CD8-positive, alpha-beta memory T cell (primary cell): ENCODE results near the gene FBXW8. TPM values are rescaled to one million over a fixed set of nuclear protein-coding genes. Genes with fewer than 3 reads are reported as not detected.
A peak's percentile ranks its signal among the peaks of the same experiment; 100 is the strongest.

ENCODE experiments used
- CTCF ChIA-PET: fragments of 350-600 bp; sonication (Branson Sonifier 250); formaldehyde crosslinking; loops from one replicate; lab custom pipeline; 2021; ENCODE audit warnings: antibody characterized with exemption; lab: Charles Lee
- POLR2A ChIA-PET: fragments of 350-600 bp; sonication (Branson Sonifier 250); formaldehyde crosslinking; loops from one replicate; lab custom pipeline; 2021; ENCODE audit warnings: antibody characterized with exemption; lab: Charles Lee
- DNase-seq, 5 donors: peaks; one replicate each; pipeline versions ENCODE4 v3.0.0 to v3.0.0-alpha.2; 2020 to 2022; ENCODE audit warnings: mixed read lengths in 1 of 5
- H3K27ac ChIP-seq: one replicate; pipeline ENCODE4 v1.7.0; 2013; ENCODE audit warnings: low read depth, mild to moderate bottlenecking, low read length, moderate library complexity
- H3K27me3 ChIP-seq: 2 replicates; pipeline ENCODE4 v1.7.0; 2013; ENCODE audit warnings: low read length, mild to moderate bottlenecking; ENCODE audit not compliant: insufficient read depth, poor library complexity, severe bottlenecking
- H3K36me3 ChIP-seq: 2 replicates; pipeline ENCODE4 v1.7.0; 2013; ENCODE audit warnings: mild to moderate bottlenecking, low read length, moderate library complexity; ENCODE audit not compliant: insufficient read depth
- H3K4me1 ChIP-seq: 2 replicates; pipeline ENCODE4 v1.7.0; 2013; ENCODE audit warnings: mild to moderate bottlenecking, low read length, moderate library complexity; ENCODE audit not compliant: insufficient read depth
- H3K4me3 ChIP-seq: 2 replicates; pipeline ENCODE4 v1.7.0; 2013; ENCODE audit warnings: mild to moderate bottlenecking, low read length
- H3K9me3 ChIP-seq: 2 replicates; pipeline ENCODE4 v1.7.0; 2013; ENCODE audit warnings: mild to moderate bottlenecking, low read length
- H3K27ac Mint-ChIP-seq, 8 donors: one replicate each; pipeline ENCODE4 v1.8.0; 2020 to 2021; ENCODE audit warnings: mixed read lengths in 8 of 8, mild to moderate bottlenecking in 6 of 8, inconsistent platforms in 3 of 8, moderate library complexity in 3 of 8
- H3K27me3 Mint-ChIP-seq, 2 donors: one replicate each; pipeline ENCODE4 v1.8.0; 2020 to 2021; ENCODE audit warnings: mixed read lengths in 2 of 2, mild to moderate bottlenecking in 1 of 2, moderate library complexity in 1 of 2
- H3K36me3 Mint-ChIP-seq, 3 donors: one replicate each; pipeline ENCODE4 v1.8.0; 2020 to 2021; ENCODE audit warnings: mixed read lengths in 3 of 3, inconsistent platforms in 1 of 3, mild to moderate bottlenecking in 1 of 3
- H3K4me1 Mint-ChIP-seq, 3 donors: one replicate each; pipeline ENCODE4 v1.8.0; 2020 to 2021; ENCODE audit warnings: mixed read lengths in 3 of 3, inconsistent platforms in 1 of 3, mild to moderate bottlenecking in 1 of 3
- H3K4me3 Mint-ChIP-seq, 7 donors: one replicate each; pipeline ENCODE4 v1.8.0; 2020 to 2021; ENCODE audit warnings: mixed read lengths in 7 of 7, mild to moderate bottlenecking in 6 of 7, moderate library complexity in 4 of 7, inconsistent platforms in 2 of 7
- H3K9me3 Mint-ChIP-seq, 5 donors: one replicate each; pipeline ENCODE4 v1.8.0; 2020 to 2022; ENCODE audit warnings: mixed read lengths in 5 of 5, mild to moderate bottlenecking in 3 of 5, moderate library complexity in 2 of 5, inconsistent platforms in 1 of 5
- polyA plus RNA-seq: library from polyadenylated mRNA; unstranded; fragments of 300-500 nt; fragmentation: Illumina TruSeq; gene quantifications from one replicate; pipeline ENCODE4 v1.2.3, GENCODE V29; 2021
- total RNA-seq, 2 experiments: library from RNA; stranded (reverse); gene quantifications; one replicate each; pipeline ENCODE4 v1.2.3, GENCODE V29; 2021

Gene FBXW8
- total and polyA plus RNA-seq, 3 experiments from 2014 or later = 6.8 to 10.2 (median 9.3) TPM

DNA sequence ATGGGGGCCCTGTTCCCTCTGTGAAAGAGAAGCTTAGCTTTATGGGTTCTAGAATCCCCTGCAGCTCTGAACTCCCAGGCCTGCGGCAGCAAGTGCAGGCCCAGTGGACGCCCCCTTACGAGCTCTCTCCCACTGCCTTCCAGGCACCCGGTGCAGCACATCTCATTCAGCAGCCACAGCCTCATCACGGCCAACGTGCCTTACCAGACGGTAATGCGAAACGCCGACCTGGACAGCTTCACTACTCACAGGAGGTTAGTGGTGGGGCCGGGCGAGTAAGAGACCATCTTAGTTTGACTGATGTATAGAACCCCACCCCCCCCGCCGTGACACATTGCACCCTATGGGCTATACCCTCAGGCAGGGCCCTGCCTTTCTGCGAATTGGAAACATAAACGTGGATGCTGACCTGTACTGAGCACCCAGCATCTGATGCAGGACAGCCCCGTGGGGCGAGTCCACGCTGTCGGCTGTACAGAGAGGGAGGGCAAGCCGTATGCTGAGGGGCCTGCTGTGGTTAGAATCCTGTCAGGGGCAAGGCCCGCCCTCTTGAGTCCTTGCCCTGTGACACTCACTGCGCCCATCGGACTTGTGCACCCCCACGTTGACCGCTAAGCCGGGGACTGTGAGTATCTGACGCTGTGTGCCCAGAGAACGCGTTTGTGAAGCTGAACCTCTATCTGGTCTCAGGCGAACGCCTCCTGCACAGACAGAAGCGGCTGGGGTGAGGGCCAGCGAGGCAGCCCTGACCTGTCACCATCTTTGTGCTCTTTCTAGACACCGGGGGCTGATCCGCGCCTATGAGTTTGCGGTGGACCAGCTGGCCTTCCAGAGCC is 116.7 kb downstream of the FBXW8 start:
- Histone ChIP-seq H3K4me3 (no peak overlapping the region), H3K27me3 (no peaks in the 10 kb centered on the region), H3K4me1 (no peaks in the 10 kb centered on the region), H3K27ac (no peak overlapping the region), H3K9me3 (no peaks in the 10 kb centered on the region), H3K36me3 (no peaks in the 10 kb centered on the region)
- DNase-seq = no peak
- peak overlapping the region in 1 of 8 donors; percentile 77 for H3K27ac Mint-ChIP-seq
- H3K9me3 Mint-ChIP-seq = no peaks in the 10 kb centered on the region
- H3K4me1 Mint-ChIP-seq = peaks cover 3 to 6% (median 6%) of the 10 kb centered on the region in 3 donors
- CTCF ChIA-PET = interaction anchor here (0.7 to 10.1 kb wide), 4 partner anchors 15 to 92 kb away, joined by 3 to 102 read pairs (median 4); no protein-coding TSS in a partner anchor
- H3K4me3 Mint-ChIP-seq = no peak overlapping the region
- peaks cover 0 to 71% (median 10%) of the 10 kb centered on the region in 3 donors for H3K36me3 Mint-ChIP-seq
- no peaks in the 10 kb centered on the region for H3K27me3 Mint-ChIP-seq
- POLR2A ChIA-PET = no interaction called here

DNA sequence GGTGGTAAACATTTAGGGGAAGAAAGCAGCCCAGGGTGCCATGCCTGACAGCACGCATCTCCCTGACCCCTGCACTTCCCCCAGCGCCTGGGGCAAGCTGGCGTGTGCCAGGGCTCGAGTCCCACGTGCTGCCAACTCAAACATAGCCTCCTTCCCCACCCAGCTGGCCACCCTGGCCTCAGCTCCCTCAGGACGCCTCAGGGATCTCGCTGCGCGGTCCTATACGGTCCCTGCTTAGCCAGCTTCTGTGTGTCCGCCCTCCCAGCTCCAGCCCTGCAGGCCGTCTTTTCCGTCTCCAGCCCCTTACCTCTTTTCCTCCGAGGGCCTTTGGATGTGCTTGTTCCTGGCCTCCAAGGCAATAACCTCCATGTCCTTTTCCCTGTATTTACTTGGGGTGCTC is 117.5 kb downstream of the FBXW8 start:
- H3K36me3 ChIP-seq = no peaks in the 10 kb centered on the region
- H3K27me3 ChIP-seq = no peaks in the 10 kb centered on the region
- no peak overlapping the region for H3K4me3 Mint-ChIP-seq
- H3K4me1 Mint-ChIP-seq = peaks cover 3 to 6% (median 6%) of the 10 kb centered on the region in 3 donors
- peak overlapping the region in 1 of 8 donors; percentile 94 for H3K27ac Mint-ChIP-seq
- H3K4me3 ChIP-seq = no peak overlapping the region
- H3K27ac ChIP-seq = no peak overlapping the region
- H3K9me3 Mint-ChIP-seq = no peaks in the 10 kb centered on the region
- no peaks in the 10 kb centered on the region for H3K4me1 ChIP-seq
- no peaks in the 10 kb centered on the region for H3K9me3 ChIP-seq
- peaks cover 0 to 66% (median 7%) of the 10 kb centered on the region in 3 donors for H3K36me3 Mint-ChIP-seq
- no peaks in the 10 kb centered on the region for H3K27me3 Mint-ChIP-seq
- ChIA-PET CTCF (interaction anchor here (10.1 kb wide), 1 partner anchor 92 kb away, joined by 102 read pairs; no protein-coding TSS in a partner anchor), POLR2A (no interaction called here)
- no peak for DNase-seq

DNA sequence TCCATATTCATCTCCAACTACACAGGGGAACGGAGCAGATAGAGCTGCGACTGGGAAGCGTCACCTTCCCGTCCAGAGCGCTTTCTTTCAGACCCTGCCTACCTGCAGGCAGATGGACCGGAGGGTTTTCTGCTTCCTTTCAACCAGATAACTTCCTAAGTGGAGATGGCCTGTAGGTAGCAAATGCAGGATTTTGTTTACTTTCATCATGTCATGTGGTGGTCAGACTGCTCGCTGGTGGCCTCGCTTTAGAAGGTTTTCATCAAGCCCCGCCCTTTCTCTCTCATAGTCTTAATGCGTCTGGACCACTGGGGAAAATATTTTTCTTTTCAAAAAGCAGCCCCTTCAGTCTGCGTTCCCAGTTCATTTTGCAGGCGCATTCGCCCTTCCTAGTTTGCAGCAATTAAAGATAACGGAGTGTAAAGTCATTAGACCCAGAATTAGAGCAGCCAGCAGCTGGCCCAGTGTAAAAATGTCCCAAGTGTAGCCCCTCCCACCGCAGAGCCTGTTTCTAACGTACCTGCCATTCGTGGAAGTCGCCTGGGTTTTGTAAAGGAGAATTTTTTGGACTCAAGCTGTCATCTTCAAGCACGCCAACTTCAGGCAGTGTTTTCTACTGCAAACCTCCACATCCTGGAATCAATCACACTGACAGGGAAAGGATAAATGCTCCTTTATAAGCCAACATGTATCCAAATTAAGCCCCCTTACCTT is 119.6 kb downstream of the FBXW8 start:
- Mint-ChIP-seq H3K9me3 (no peaks in the 10 kb centered on the region), H3K4me1 (peaks cover 3 to 6% (median 5%) of the 10 kb centered on the region in 3 donors), H3K4me3 (no peak overlapping the region), H3K27ac (no peak overlapping the region), H3K36me3 (peaks cover 0 to 48% (median 4%) of the 10 kb centered on the region in 3 donors), H3K27me3 (no peaks in the 10 kb centered on the region)
- H3K4me3 ChIP-seq = no peak overlapping the region
- no peaks in the 10 kb centered on the region for H3K9me3 ChIP-seq
- H3K36me3 ChIP-seq = no peaks in the 10 kb centered on the region
- CTCF ChIA-PET = interaction anchor here (1.6 to 10.1 kb wide), 2 partner anchors 90 kb away, joined by 4 to 102 read pairs; no protein-coding TSS in a partner anchor
- no peak overlapping the region for H3K27ac ChIP-seq
- POLR2A ChIA-PET = no interaction called here
- DNase-seq = no peak
- H3K4me1 ChIP-seq = no peaks in the 10 kb centered on the region
- H3K27me3 ChIP-seq = no peaks in the 10 kb centered on the region

DNA sequence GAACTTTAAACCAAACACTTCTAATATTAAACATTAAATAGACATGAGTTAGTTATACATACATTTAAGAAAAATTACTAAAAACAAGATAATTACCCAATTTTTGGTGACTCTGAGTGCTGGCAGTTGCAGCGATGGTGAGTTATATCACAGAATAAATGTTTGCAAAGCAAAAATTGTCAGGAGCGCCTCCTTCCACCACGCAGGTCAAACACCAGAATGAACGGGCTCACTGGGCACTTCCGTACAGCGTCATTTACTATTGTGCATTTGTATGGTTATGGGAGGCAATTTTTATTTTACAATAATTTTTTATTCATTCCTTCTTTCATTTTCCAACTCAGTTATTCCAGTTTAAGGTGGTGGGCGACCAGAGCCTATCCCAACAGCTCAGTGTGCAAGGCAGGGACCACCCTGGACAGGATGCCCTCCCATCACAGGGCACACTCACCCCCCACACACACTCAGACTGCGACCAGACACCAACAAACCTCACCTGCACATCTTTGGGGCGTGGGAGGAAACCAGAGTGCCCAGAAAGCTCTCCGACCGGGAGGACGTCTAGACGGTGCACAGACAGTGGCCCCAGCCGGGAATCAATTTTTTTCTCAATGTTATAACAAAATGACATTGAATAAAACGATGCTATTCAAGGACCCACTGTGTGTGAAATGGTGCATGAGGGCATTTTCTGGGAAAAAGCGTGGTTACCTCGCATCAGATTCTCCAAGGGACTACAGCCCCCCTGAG is 121.3 kb downstream of the FBXW8 start:
- H3K9me3 ChIP-seq = no peaks in the 10 kb centered on the region
- H3K4me3 ChIP-seq = no peak overlapping the region
- peaks cover 0 to 34% (median 4%) of the 10 kb centered on the region in 3 donors for H3K36me3 Mint-ChIP-seq
- no peaks in the 10 kb centered on the region for H3K36me3 ChIP-seq
- H3K27ac Mint-ChIP-seq = peak overlapping the region in 1 of 8 donors; percentile 17
- no peaks in the 10 kb centered on the region for H3K9me3 Mint-ChIP-seq
- H3K27me3 Mint-ChIP-seq = no peaks in the 10 kb centered on the region
- no peaks in the 10 kb centered on the region for H3K4me1 Mint-ChIP-seq
- CTCF ChIA-PET = interaction anchor here (1.6 kb wide), 1 partner anchor 88 kb away, joined by 4 read pairs; no protein-coding TSS in a partner anchor
- H3K27me3 ChIP-seq = no peaks in the 10 kb centered on the region
- H3K4me1 ChIP-seq = no peaks in the 10 kb centered on the region
- DNase-seq = no peak
- H3K4me3 Mint-ChIP-seq = no peak overlapping the region
- no peak overlapping the region for H3K27ac ChIP-seq
- POLR2A ChIA-PET = no interaction called here

DNA sequence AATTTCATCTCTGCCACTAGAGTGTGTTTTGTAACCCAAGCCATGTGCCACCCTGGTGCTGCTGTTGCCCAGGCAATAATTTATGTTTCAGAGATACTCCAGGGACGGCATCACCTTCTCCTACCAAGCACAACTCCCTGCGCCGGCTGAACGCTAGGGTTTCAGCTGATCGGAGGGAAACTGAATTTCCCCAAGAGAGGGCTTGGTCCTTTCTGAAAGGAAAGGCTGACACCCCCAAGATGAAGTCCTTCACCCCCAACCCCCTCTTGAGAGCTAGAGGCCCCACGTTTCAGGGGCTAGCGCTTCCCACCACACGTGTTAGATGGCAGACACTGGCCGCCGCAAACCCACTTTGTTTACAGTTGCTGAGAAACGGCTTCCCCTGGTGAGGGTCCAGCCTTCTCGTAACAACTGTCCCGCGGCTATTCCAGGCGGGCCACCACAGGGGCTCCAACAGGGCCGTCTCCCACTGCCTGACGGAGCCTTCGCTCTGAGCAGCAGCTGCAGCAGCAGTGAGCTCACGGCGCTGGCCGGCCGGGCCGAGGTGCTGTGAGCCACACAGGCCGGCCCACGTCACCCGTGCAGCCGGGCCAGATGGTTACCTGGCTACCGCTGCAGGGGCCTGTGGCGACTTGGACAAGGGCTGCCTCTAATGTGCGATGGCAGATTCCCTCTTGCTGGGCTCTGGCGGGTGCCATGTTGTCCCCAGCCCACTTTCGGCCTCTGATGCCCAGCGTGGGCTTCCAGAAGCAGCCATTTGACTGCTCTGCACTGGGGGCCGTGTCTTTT is 122.0 kb downstream of the FBXW8 start:
- Mint-ChIP-seq H3K27me3 (no peaks in the 10 kb centered on the region), H3K9me3 (no peaks in the 10 kb centered on the region), H3K4me3 (no peak overlapping the region), H3K27ac (peak overlapping the region in 1 of 8 donors; percentile 17), H3K36me3 (peaks cover 0 to 27% (median 4%) of the 10 kb centered on the region in 3 donors), H3K4me1 (no peaks in the 10 kb centered on the region)
- Histone ChIP-seq H3K4me1 (no peaks in the 10 kb centered on the region), H3K27ac (no peak overlapping the region), H3K4me3 (no peak overlapping the region), H3K27me3 (no peaks in the 10 kb centered on the region), H3K36me3 (no peaks in the 10 kb centered on the region), H3K9me3 (no peaks in the 10 kb centered on the region)
- ChIA-PET POLR2A (no interaction called here), CTCF (no interaction called here)
- no peak for DNase-seq

DNA sequence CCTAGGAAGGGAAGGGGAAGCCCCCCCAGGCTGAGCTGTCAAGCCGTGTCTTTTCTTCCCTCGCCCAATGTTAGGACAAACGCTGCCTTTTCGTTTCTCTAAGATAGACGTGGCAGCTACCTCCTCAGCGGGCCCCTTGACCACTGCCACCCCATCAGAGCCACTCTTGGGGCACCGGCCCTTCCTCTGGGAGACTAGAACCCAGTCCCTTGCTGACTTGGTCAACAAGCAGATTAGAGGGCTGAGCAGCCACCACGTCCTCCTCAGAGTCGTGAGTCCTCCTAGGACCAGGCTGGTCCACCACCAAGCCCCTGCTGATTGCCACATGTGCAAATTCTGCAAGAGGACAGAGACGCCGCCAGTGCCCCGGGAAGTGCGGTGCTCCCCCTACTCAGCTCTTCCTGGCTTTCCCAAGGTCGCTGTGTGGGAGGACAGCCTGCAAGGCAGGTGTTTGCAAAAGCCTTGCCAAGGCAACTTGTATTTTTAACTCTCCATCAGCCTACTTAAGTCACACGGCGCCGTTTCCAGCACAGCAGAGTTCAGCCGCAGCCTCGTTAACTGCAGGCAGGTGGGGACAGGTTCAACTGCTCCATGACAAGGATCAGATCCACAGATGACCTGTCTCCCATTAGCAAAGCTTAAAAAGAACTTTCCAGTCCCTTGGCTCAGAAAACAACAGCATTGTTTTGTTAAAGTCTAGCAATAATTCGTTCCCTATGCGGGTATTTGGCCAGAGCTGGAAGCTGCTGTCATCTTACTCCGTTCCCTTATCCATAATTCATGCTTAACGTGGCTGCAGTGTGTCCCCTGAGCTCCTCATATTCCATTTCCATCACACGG is 122.9 kb downstream of the FBXW8 start:
- H3K4me1 Mint-ChIP-seq = no peaks in the 10 kb centered on the region
- H3K4me3 ChIP-seq = no peak overlapping the region

More for the DNA sequence above, 122.9 kb downstream of the FBXW8 start:
- Histone ChIP-seq H3K9me3 (no peaks in the 10 kb centered on the region), H3K4me1 (no peaks in the 10 kb centered on the region), H3K27ac (no peak overlapping the region), H3K27me3 (no peaks in the 10 kb centered on the region), H3K36me3 (no peaks in the 10 kb centered on the region)
- Mint-ChIP-seq H3K4me3 (no peak overlapping the region), H3K27ac (peak overlapping the region in 3 of 8 donors; percentile 22 to 83 (median 27)), H3K36me3 (peaks cover 0 to 20% (median 2%) of the 10 kb centered on the region in 3 donors), H3K27me3 (no peaks in the 10 kb centered on the region), H3K9me3 (no peaks in the 10 kb centered on the region)
- CTCF ChIA-PET = interaction anchor here (0.7 kb wide), 1 partner anchor 8 kb away, joined by 3 read pairs; no protein-coding TSS in a partner anchor
- POLR2A ChIA-PET = no interaction called here
- no peak for DNase-seq
